Fibroblast of gingiva (primary cell): Measurements from ENCODE around the gene SLAIN2.
A peak's percentile ranks its signal among the peaks of the same experiment; 100 is the strongest.
"Not testable (repeated sequence)": the region's sequence is repeated elsewhere in the genome, so short reads cannot be mapped to it uniquely, and the experiment has no call there.

Experiments used
- DNase-seq: peaks from one replicate; pipeline ENCODE4 v3.0.0-alpha.2; 2011; ENCODE audit warnings: low read depth

SLAIN2 gene

GRCh38 chr4:48445704-48446103 lies 104.4 kb downstream of the SLAIN2 start:
- no peak for DNase-seq

GRCh38 chr4:48446642-48447041 lies 105.3 kb downstream of the SLAIN2 start:
- no peak for DNase-seq

GRCh38 chr4:48449151-48449550 lies 107.8 kb downstream of the SLAIN2 start:
- no peak for DNase-seq

- DNase-seq = no peak
Measured at GRCh38 chr4:48450740-48451139, 109.4 kb downstream of the SLAIN2 start.

- not testable (repeated sequence) for DNase-seq
Measured at GRCh38 chr4:48451656-48452055, 110.3 kb downstream of the SLAIN2 start.

GRCh38 chr4:48454591-48454990 lies 113.3 kb downstream of the SLAIN2 start:
- no peak for DNase-seq

- DNase-seq = no peak
Measured at GRCh38 chr4:48461000-48461399, 119.7 kb downstream of the SLAIN2 start.

- peak; percentile 8 for DNase-seq
Measured at GRCh38 chr4:48462363-48462762, 121.0 kb downstream of the SLAIN2 start.

GRCh38 chr4:48467442-48467841 lies 126.1 kb downstream of the SLAIN2 start:
- DNase-seq = no peak

GRCh38 chr4:48467891-48468290 lies 126.6 kb downstream of the SLAIN2 start:
- no peak for DNase-seq

GRCh38 chr4:48470137-48470536 lies 128.8 kb downstream of the SLAIN2 start:
- no peak for DNase-seq

- DNase-seq = no peak
Measured at GRCh38 chr4:48470570-48470969, 129.2 kb downstream of the SLAIN2 start.

- DNase-seq = no peak
Measured at GRCh38 chr4:48472794-48473193, 131.5 kb downstream of the SLAIN2 start.

- no peak for DNase-seq
Measured at GRCh38 chr4:48475770-48476169, 134.4 kb downstream of the SLAIN2 start.
